ENCODE measurements around the gene SPRR5. TPM values are rescaled to one million over a fixed set of nuclear protein-coding genes. Genes with fewer than 3 reads are reported as not detected.

SPRR5 gene
- polyA plus RNA-seq, 1 of the 3 experiments (the other 2 are of a cell fraction) = not detected

DNA sequence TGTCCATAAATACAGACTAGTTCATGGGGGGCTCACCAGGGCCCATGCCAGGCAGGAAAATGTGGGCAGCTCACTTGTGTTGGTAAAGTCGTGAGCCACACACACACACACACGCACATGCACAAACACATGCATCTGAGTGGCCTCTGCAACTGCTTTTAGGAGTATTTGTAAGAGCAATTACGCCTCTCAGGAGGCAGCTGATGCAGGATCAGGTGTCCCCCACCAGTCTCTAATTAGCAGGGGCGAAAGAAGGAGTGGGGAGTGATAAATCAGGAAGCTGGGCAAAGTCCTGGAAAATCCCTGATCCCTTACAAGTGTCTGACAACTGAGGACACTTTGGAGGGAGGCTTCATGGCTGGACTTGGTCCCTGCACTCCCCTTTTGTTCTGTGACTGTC, 44.4 kb upstream of the SPRR5 start (continued):
- TF ChIP-seq, protein P1, sequence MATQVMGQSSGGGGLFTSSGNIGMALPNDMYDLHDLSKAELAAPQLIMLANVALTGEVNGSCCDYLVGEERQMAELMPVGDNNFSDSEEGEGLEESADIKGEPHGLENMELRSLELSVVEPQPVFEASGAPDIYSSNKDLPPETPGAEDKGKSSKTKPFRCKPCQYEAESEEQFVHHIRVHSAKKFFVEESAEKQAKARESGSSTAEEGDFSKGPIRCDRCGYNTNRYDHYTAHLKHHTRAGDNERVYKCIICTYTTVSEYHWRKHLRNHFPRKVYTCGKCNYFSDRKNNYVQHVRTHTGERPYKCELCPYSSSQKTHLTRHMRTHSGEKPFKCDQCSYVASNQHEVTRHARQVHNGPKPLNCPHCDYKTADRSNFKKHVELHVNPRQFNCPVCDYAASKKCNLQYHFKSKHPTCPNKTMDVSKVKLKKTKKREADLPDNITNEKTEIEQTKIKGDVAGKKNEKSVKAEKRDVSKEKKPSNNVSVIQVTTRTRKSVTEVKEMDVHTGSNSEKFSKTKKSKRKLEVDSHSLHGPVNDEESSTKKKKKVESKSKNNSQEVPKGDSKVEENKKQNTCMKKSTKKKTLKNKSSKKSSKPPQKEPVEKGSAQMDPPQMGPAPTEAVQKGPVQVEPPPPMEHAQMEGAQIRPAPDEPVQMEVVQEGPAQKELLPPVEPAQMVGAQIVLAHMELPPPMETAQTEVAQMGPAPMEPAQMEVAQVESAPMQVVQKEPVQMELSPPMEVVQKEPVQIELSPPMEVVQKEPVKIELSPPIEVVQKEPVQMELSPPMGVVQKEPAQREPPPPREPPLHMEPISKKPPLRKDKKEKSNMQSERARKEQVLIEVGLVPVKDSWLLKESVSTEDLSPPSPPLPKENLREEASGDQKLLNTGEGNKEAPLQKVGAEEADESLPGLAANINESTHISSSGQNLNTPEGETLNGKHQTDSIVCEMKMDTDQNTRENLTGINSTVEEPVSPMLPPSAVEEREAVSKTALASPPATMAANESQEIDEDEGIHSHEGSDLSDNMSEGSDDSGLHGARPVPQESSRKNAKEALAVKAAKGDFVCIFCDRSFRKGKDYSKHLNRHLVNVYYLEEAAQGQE (IDR thresholded peaks at IDR 0.05; ENCODE audit: low read depth, low read length) = no peak
- no peak for TF ChIP-seq GABPA (IDR thresholded peaks at IDR 0.05; ENCODE audit: low read depth)
- no peak for TF ChIP-seq EZH2phosphoT487 (IDR thresholded peaks at IDR 0.05; ENCODE audit: borderline replicate concordance, low read depth)
- no peak for TF ChIP-seq MXI1 (IDR thresholded peaks at IDR 0.05; ENCODE audit: low read depth, low read length)
- TF ChIP-seq, protein P2, sequence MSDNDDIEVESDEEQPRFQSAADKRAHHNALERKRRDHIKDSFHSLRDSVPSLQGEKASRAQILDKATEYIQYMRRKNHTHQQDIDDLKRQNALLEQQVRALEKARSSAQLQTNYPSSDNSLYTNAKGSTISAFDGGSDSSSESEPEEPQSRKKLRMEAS (IDR thresholded peaks at IDR 0.05; ENCODE audit: low read depth) = no peak
- no peak for TF ChIP-seq FOXJ3 (CRISPR knock-in tag; IDR thresholded peaks at IDR 0.05)

DNA sequence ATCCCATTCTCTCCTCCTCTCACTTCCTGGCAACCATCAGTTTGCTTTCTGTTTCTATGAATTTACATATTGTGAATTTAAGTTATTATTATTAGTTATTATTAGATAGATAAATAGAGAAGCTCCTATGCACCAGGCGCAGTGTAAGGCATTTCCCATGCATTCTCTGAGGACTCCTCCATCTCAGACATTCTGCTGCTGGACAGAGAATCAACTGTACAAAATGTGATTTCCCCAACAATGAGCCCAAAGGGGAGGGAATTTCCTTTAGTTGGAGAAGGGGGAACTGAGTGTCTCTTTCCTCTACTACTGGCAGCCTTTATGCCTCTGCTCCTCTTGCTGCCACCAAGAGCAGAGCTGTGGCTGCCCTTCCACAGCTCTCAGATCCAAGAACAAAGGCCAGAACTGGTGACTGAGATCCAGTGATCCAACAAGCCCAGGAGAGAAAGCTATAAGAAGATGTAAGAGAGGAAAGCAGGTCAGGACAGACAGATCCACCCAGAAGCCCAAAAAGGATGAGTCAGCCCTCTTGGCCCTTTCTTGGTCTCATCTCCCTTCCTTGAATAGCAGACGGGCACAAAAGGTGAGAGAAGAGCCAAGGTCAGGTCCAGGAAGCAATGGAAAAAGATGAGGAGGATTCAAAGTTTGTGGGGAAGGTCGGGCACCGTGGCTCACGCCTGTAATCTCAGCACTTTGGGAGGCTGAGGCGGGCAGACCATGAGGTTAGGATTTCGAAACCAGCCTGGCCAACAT, 42.1 kb upstream of the SPRR5 start:
- H4K20me1 ChIP-seq (ENCODE audit: insufficient read depth) = no peaks in the 10 kb centered on the region
- ChIA-PET CTCF (interaction anchor here (1.7 kb wide), 1 partner anchor 35 kb away, joined by 5 read pairs; no protein-coding TSS in a partner anchor), POLR2A (no interaction called here)
- peak overlapping the region in 1 of 2 experiments; percentile 99; a peak in 2 of 4 replicates for H3K27ac ChIP-seq (ENCODE audit: low read depth in 2 of 2, low read length in 1 of 2)
- H2AFZ ChIP-seq (ENCODE audit: low read depth) = peak overlapping the region; percentile 47; the same call in 1 of the 2 replicates
- no peaks in the 10 kb centered on the region for H3K9me3 ChIP-seq
- H3K36me3 ChIP-seq (replicated peaks in 1 of 2; ENCODE audit: control insufficient read depth in 1 of 2, insufficient read depth in 2 of 2, low read length in 1 of 2) = no peaks in the 10 kb centered on the region
- H3K4me2 ChIP-seq = peak overlapping the region; percentile 61
- no peak for TF ChIP-seq CHD2 (IDR thresholded peaks at IDR 0.05; ENCODE audit: low read length, partially characterized antibody)
- TF ChIP-seq, protein P1 (IDR thresholded peaks at IDR 0.05; ENCODE audit: low read depth, low read length) = peak; percentile 80
- no peaks in the 10 kb centered on the region for H3K9me2 ChIP-seq
- no peak for DNase-seq
- peaks cover 35% of the 10 kb centered on the region for H3F3A ChIP-seq (replicated peaks; ENCODE audit: insufficient read depth)
- peak overlapping the region; percentile 71; the same call in 1 of the 2 replicates for H3K9ac ChIP-seq
- H3K27me3 ChIP-seq (ENCODE audit: insufficient read depth) = no peaks in the 10 kb centered on the region
- WGBS (ENCODE audit: low lambda C conversion rate) = 47% methylated on average over 7 of the region's 7 CpGs
- H3K4me3 ChIP-seq (ENCODE audit: low read depth in 2 of 2, low read length in 1 of 2) = no peak overlapping the region
- H3K4me1 ChIP-seq (ENCODE audit: control insufficient read depth in 1 of 2, insufficient read depth in 2 of 2, low read depth in 1 of 2, low read length in 1 of 2) = peaks cover 0 to 30% of the 10 kb centered on the region in 2 experiments; a peak in 2 of 4 replicates
- no peaks in the 10 kb centered on the region for H3K79me2 ChIP-seq (ENCODE audit: insufficient read depth)
